ENCODE data around the gene JAKMIP2.

Gene JAKMIP2

GRCh38 chr5:147667363-147667762 is 115.2 kb downstream of the JAKMIP2 start:
- TF ChIP-seq, protein P1, sequence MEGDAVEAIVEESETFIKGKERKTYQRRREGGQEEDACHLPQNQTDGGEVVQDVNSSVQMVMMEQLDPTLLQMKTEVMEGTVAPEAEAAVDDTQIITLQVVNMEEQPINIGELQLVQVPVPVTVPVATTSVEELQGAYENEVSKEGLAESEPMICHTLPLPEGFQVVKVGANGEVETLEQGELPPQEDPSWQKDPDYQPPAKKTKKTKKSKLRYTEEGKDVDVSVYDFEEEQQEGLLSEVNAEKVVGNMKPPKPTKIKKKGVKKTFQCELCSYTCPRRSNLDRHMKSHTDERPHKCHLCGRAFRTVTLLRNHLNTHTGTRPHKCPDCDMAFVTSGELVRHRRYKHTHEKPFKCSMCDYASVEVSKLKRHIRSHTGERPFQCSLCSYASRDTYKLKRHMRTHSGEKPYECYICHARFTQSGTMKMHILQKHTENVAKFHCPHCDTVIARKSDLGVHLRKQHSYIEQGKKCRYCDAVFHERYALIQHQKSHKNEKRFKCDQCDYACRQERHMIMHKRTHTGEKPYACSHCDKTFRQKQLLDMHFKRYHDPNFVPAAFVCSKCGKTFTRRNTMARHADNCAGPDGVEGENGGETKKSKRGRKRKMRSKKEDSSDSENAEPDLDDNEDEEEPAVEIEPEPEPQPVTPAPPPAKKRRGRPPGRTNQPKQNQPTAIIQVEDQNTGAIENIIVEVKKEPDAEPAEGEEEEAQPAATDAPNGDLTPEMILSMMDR (IDR thresholded peaks at IDR 0.05; ENCODE audit: control extremely low read depth, extremely low read depth, low read depth, missing control alignments) = no peak
- no peak for DNase-seq (ENCODE audit: extremely low spot score)
- POLR2A ChIA-PET = interaction anchor here (0.5 kb wide), 1 partner anchor 34 kb away, joined by 4 read pairs; no protein-coding TSS in a partner anchor
- CTCF ChIA-PET = interaction anchor here (1.6 to 1.8 kb wide), 2 partner anchors 39 to 80 kb away, joined by 4 to 6 read pairs; no protein-coding TSS in a partner anchor

- no peak for DNase-seq (ENCODE audit: extremely low spot score)
- TF ChIP-seq, protein P1 (IDR thresholded peaks at IDR 0.05; ENCODE audit: control extremely low read depth, extremely low read depth, low read depth, missing control alignments) = no peak
- POLR2A ChIA-PET = no interaction called here
- CTCF ChIA-PET = interaction anchor here (1.8 kb wide), 1 partner anchor 38 kb away, joined by 6 read pairs; no protein-coding TSS in a partner anchor
These were observed 116.1 kb downstream of the JAKMIP2 start for GRCh38 chr5:147666419-147666818.

DNA sequence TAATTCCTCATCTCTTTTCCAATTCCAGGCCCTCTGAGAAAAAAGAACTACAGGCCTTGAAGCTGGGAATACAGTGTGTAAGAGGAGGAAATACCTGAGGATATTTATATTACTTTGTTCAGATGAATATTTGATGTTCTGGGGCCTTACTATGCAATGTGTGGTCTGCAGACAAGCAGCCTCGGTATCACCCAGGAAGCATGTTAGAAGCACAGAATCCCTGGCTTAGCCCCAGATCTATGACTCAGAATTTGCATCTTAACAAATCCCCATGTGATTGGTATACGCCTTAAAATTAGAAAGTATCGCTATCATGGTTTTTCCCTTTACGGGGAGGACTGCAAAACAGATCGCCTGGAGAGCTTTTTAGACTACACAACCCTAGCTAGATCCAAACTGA is 121.0 kb downstream of the JAKMIP2 start:
- TF ChIP-seq, protein P1 (IDR thresholded peaks at IDR 0.05; ENCODE audit: control extremely low read depth, extremely low read depth, low read depth, missing control alignments) = no peak
- ChIA-PET CTCF (interaction anchor here (1.6 kb wide), 1 partner anchor 10 kb away, joined by 4 read pairs; no protein-coding TSS in a partner anchor), POLR2A (no interaction called here)
- DNase-seq (ENCODE audit: extremely low spot score) = no peak

GRCh38 chr5:147659166-147659929 is 123.2 kb downstream of the JAKMIP2 start:
- no peak for DNase-seq (ENCODE audit: extremely low spot score)
- ChIA-PET POLR2A (no interaction called here), CTCF (no interaction called here)
- TF ChIP-seq, protein P1 (IDR thresholded peaks at IDR 0.05; ENCODE audit: control extremely low read depth, extremely low read depth, low read depth, missing control alignments) = no peak

- TF ChIP-seq, protein P1 (IDR thresholded peaks at IDR 0.05; ENCODE audit: control extremely low read depth, extremely low read depth, low read depth, missing control alignments) = no peak
- no peak for DNase-seq (ENCODE audit: extremely low spot score)
- CTCF ChIA-PET = no interaction called here
- POLR2A ChIA-PET = no interaction called here
These were observed 124.1 kb downstream of the JAKMIP2 start for GRCh38 chr5:147658293-147658932.

- ChIA-PET CTCF (interaction anchor here (1.6 kb wide), 1 partner anchor 56 kb away, joined by 3 read pairs; no protein-coding TSS in a partner anchor), POLR2A (no interaction called here)
- no peak for DNase-seq (ENCODE audit: extremely low spot score)
- TF ChIP-seq, protein P1 (IDR thresholded peaks at IDR 0.05; ENCODE audit: control extremely low read depth, extremely low read depth, low read depth, missing control alignments) = no peak
These were observed 133.9 kb downstream of the JAKMIP2 start for GRCh38 chr5:147648597-147648996.

Measured in GM10248 (cell line).